K562 (cell line): ENCODE measurements around the gene CST3. TPM values are rescaled to one million over a fixed set of nuclear protein-coding genes. Genes with fewer than 3 reads are reported as not detected.

Source experiments
- CHCHD3 ChIP-seq: fragments of 250-450 bp; sonication (Bioruptor Pico); IDR thresholded peaks from 2 replicates; pipeline ENCODE4 v2.1.2; 2022; ENCODE audit warnings: mild to moderate bottlenecking
- HINFP ChIP-seq: fragments of 450-650 bp; conservative IDR thresholded peaks from 2 replicates; pipeline ENCODE4 v1.6.1; 2016; ENCODE audit warnings: missing genetic modification characterization, low read depth, mild to moderate bottlenecking, control low read depth, missing compliant biosample characterization
- HMGXB4 ChIP-seq: sonication (generic); formaldehyde crosslinking; IDR thresholded peaks from 2 replicates; pipeline ENCODE4 v1.8.1; 2023; ENCODE audit warnings: mild to moderate bottlenecking, missing genetic modification reagents
- HNRNPLL ChIP-seq: fragments of 200-400 bp; formaldehyde crosslinking; IDR thresholded peaks from 2 replicates; pipeline ENCODE4 v1.6.1; 2017; ENCODE audit warnings: low read length, low read depth, mild to moderate bottlenecking; ENCODE audit not compliant: poor library complexity, severe bottlenecking
- NFE2L1 ChIP-seq: fragments of 450-650 bp; IDR thresholded peaks from 2 replicates; pipeline ENCODE4 v1.6.1; 2016; ENCODE audit warnings: missing genetic modification characterization, low read depth, mild to moderate bottlenecking, missing compliant biosample characterization, moderate library complexity, borderline replicate concordance
- NR3C1 ChIP-seq: sonication (generic); formaldehyde crosslinking; IDR thresholded peaks from 2 replicates; pipeline ENCODE4 v1.8.1; 2022; ENCODE audit warnings: missing genetic modification reagents
- PTBP1 ChIP-seq: fragments of 200-400 bp; formaldehyde crosslinking; IDR thresholded peaks from 2 replicates; pipeline ENCODE4 v1.6.1; 2017; ENCODE audit warnings: low read depth, low read length
- PTTG1 ChIP-seq: fragments of 450-650 bp; IDR thresholded peaks from 2 replicates; pipeline ENCODE4 v1.6.1; 2016; ENCODE audit warnings: low read depth, mild to moderate bottlenecking, missing genetic modification characterization, missing compliant biosample characterization
- RBM15 ChIP-seq: fragments of 200-400 bp; formaldehyde crosslinking; IDR thresholded peaks from 2 replicates; pipeline ENCODE4 v1.6.1; 2018; ENCODE audit warnings: mild to moderate bottlenecking, low read length, moderate library complexity; ENCODE audit not compliant: insufficient read depth
- SAFB ChIP-seq: fragments of 200-400 bp; formaldehyde crosslinking; IDR thresholded peaks from 2 replicates; pipeline ENCODE4 v1.6.1; 2017; ENCODE audit warnings: low read depth, low read length, borderline replicate concordance
- TEAD1 ChIP-seq, 2 experiments: fragments of 450-650 bp in 1 of 2; sonication (generic) in 1 of 2; formaldehyde crosslinking; IDR thresholded peaks; 2 replicates each; pipeline versions ENCODE4 v1.4.0 to v1.8.0; 2020 to 2022; ENCODE audit warnings: mild to moderate bottlenecking in 2 of 2, missing genetic modification reagents in 1 of 2
- ZNF395 ChIP-seq: fragments of 200-800 bp; sonication (Bioruptor generic); IDR thresholded peaks from 2 replicates; pipeline ENCODE4 v1.6.1; 2017; ENCODE audit warnings: missing genetic modification characterization, missing compliant biosample characterization
- polyA plus RNA-seq, 8 experiments: library from polyadenylated mRNA; depleted of rRNA in 4 of 8; stranded (reverse) in 5 of 8; unstranded in 3 of 8; fragments of >200 nt; fragmentation: Nextera tagmentation in 2 of 8; fragmentation: Illumina TruSeq in 1 of 8; extraction: Ambion mirVana in 2 of 8; extraction: Trizol in 1 of 8; gene quantifications; 2 replicates each; pipeline versions ENCODE4 v1.2.1 to v1.2.3, GENCODE V29; 2011 to 2014; ENCODE audit warnings: inconsistent platforms in 1 of 8, missing spikeins in 1 of 8
- total RNA-seq, 7 experiments: library from RNA; depleted of rRNA in 6 of 7; stranded (reverse); fragments of >200 nt in 6 of 7; fragmentation: Illumina TruSeq in 2 of 7; extraction: Trizol in 2 of 7; gene quantifications; 2 replicates each; pipeline versions ENCODE4 v1.2.1 to v1.2.3, GENCODE V29; 2011 to 2021; ENCODE audit warnings: low replicate concordance in 1 of 7

Gene CST3
- total and polyA plus RNA-seq, 9 of the 15 experiments (the other 6 are each of a cell fraction or from before 2014, with no cell fraction given) = 8.7 to 113 (median 48.5) TPM

- TF ChIP-seq HMGXB4 = no peak
- no peak for TF ChIP-seq CHCHD3 (CRISPR knock-in tag)
- no peak for TF ChIP-seq NFE2L1 (tag)
- no peak for TF ChIP-seq TEAD1 (CRISPR knock-in tag; IDR thresholded peaks at IDR 0.05)
- TF ChIP-seq PTBP1 = no peak
- TF ChIP-seq NR3C1 (CRISPR knock-in tag) = no peak
- no peak for TF ChIP-seq SAFB
- no peak for TF ChIP-seq HNRNPLL
- no peak for TF ChIP-seq ZNF395
- TF ChIP-seq HINFP (tag) = no peak
- TF ChIP-seq PTTG1 = no peak
- no peak for TF ChIP-seq RBM15
These were observed 39.3 kb downstream of the CST3 start (continued) for GRCh38 chr20:23598481-23598880.
